Caco-2 (cell line): Measurements from ENCODE around the gene RAB11FIP4. TPM values are rescaled to one million over a fixed set of nuclear protein-coding genes. Genes with fewer than 3 reads are reported as not detected.
A peak's percentile ranks its signal among the peaks of the same experiment; 100 is the strongest.

Experiments used
- BruUV-seq: library from RNA; stranded (reverse); fragments of 400-500 nt; replicated peaks from 2 replicates; lab custom pipeline; 2021; lab: Mats Ljungman, UMichigan
- CTCF ChIA-PET: fragments of 300-600 bp; sonication (Branson Sonifier 250); formaldehyde crosslinking; loops from one replicate; lab custom pipeline; 2022; ENCODE audit warnings: antibody characterized with exemption; lab: Charles Lee
- POLR2A ChIA-PET: fragments of 300-600 bp; sonication (Branson Sonifier 250); formaldehyde crosslinking; loops from one replicate; lab custom pipeline; 2022; ENCODE audit warnings: antibody characterized with exemption; lab: Charles Lee
- DNase-seq, 2 experiments: peaks; one replicate each; pipeline versions ENCODE4 v3.0.0 to v3.0.0-alpha.2; 2020 to 2022
- H3K27me3 ChIP-seq: replicated peaks from 2 replicates; pipeline ENCODE4 v1.6.0; 2011; ENCODE audit warnings: low read length; ENCODE audit not compliant: control insufficient read depth, insufficient read depth
- H3K36me3 ChIP-seq: 2 replicates; pipeline ENCODE4 v1.5.1; 2011; ENCODE audit warnings: low read length; ENCODE audit not compliant: control insufficient read depth, insufficient read depth
- H3K4me1 ChIP-seq: fragments of 250-450 bp; sonication (Bioruptor Pico); 2 replicates; pipeline ENCODE4 v1.5.1; 2020; ENCODE audit warnings: mild to moderate bottlenecking
- H3K4me3 ChIP-seq: 2 replicates; pipeline ENCODE4 v1.5.1; 2011; ENCODE audit warnings: low read depth, mild to moderate bottlenecking, control low read depth, low read length
- H3K9me3 ChIP-seq: fragments of 250-450 bp; sonication (Bioruptor Pico); 2 replicates; pipeline ENCODE4 v1.5.1; 2020; ENCODE audit warnings: mild to moderate bottlenecking, moderate library complexity
- H3K27ac Mint-ChIP-seq: one replicate; pipeline ENCODE4 v1.8.0; 2022; ENCODE audit warnings: mixed read lengths; ENCODE audit not compliant: unreplicated experiment
- H3K27me3 Mint-ChIP-seq: one replicate; pipeline ENCODE4 v1.8.0; 2022; ENCODE audit warnings: mixed read lengths; ENCODE audit not compliant: insufficient read depth, unreplicated experiment
- H3K36me3 Mint-ChIP-seq: one replicate; pipeline ENCODE4 v1.8.0; 2022; ENCODE audit warnings: mild to moderate bottlenecking, mixed read lengths; ENCODE audit not compliant: insufficient read depth, unreplicated experiment
- H3K4me1 Mint-ChIP-seq: one replicate; pipeline ENCODE4 v1.8.0; 2022; ENCODE audit warnings: low read depth, mixed read lengths; ENCODE audit not compliant: unreplicated experiment
- H3K4me3 Mint-ChIP-seq: one replicate; pipeline ENCODE4 v1.8.0; 2022; ENCODE audit warnings: mild to moderate bottlenecking, moderate library complexity, mixed read lengths; ENCODE audit not compliant: unreplicated experiment
- H3K9me3 Mint-ChIP-seq: one replicate; pipeline ENCODE4 v1.8.0; 2022; ENCODE audit warnings: mixed read lengths; ENCODE audit not compliant: unreplicated experiment
- CTCF ChIP-seq, 2 experiments: fragments of 200-600 bp in 1 of 2; IDR thresholded peaks; 1 replicate in 1 of 2; 2 replicates in 1 of 2; pipeline versions ENCODE4 v1.5.1 to v1.8.0; 2011 to 2022; ENCODE audit warnings: antibody characterized with exemption in 1 of 2, control low read depth in 1 of 2, inconsistent platforms in 1 of 2, low read depth in 1 of 2, low read length in 1 of 2, mild to moderate bottlenecking in 1 of 2, moderate library complexity in 1 of 2; ENCODE audit not compliant: insufficient read depth in 1 of 2, severe bottlenecking in 1 of 2, unreplicated experiment in 1 of 2
- intact Hi-C: fragments of 100-400 bp; cut with micrococcal nuclease; formaldehyde crosslinking; loops from one replicate; pipeline ENCODE4 v1.10.0; 2022; ENCODE audit not compliant: unreplicated experiment
- total RNA-seq: library from RNA; stranded (reverse); gene quantifications from 2 replicates; pipeline ENCODE4 v1.2.3, GENCODE V29; 2022

RAB11FIP4 gene
- total RNA-seq, 1 experiment from 2014 or later, result 90.3 TPM

- POLR2A ChIA-PET, result no interaction called here
These were observed 57.1 kb downstream of the RAB11FIP4 start for GRCh38 chr17:31448467-31449077.

DNA sequence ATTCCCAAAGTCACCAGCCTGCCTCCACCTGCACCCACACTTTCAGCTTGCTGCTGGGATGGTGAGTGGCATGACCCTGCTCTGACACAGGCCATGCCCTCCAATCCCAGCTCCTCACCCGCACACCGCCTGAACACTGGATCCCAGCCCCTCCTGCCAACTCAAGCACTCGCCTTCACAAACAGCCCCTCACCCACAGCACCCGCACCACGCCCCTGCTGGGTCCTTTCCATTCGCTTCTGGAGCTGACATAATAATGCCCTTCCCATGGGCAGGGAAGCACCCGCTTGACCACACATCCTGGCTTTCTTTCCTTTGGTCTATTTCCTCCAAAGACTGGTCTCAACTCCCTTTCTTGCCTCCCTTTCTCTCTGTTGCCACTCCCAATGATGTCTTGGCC is 57.6 kb downstream of the RAB11FIP4 start:
- H3K9me3 ChIP-seq, result no peaks in the 10 kb centered on the region
- CTCF ChIA-PET, result interaction anchor here (0.8 to 1.1 kb wide), 2 partner anchors 60 to 68 kb away, joined by 3 to 4 read pairs; no protein-coding TSS in a partner anchor
- no peak for DNase-seq
- TF ChIP-seq CTCF (IDR thresholded peaks at IDR 0.05; ENCODE audit: insufficient read depth in 1 of 2, low read depth in 1 of 2, low read length in 1 of 2, severe bottlenecking in 1 of 2, unreplicated experiment in 1 of 2), result no peak
- H3K4me3 Mint-ChIP-seq, result no peak overlapping the region
- H3K9me3 Mint-ChIP-seq, result no peaks in the 10 kb centered on the region
- peaks cover 30% of the 10 kb centered on the region for H3K4me1 ChIP-seq
- no peaks in the 10 kb centered on the region for H3K27me3 ChIP-seq
- intact Hi-C loops, result no loop called here
- H3K36me3 ChIP-seq, result no peaks in the 10 kb centered on the region
- POLR2A ChIA-PET, result no interaction called here
- H3K4me3 ChIP-seq, result no peak overlapping the region
- no peaks in the 10 kb centered on the region for H3K36me3 Mint-ChIP-seq
- H3K4me1 Mint-ChIP-seq, result peaks cover 24% of the 10 kb centered on the region
- no TSS peak for BruUV-seq
- peak overlapping the region; percentile 12 for H3K27ac Mint-ChIP-seq
- H3K27me3 Mint-ChIP-seq, result no peaks in the 10 kb centered on the region

More at GRCh38 chr17:31448467-31449077, 57.1 kb downstream of the RAB11FIP4 start:
- H3K9me3 Mint-ChIP-seq, result no peaks in the 10 kb centered on the region
- Histone ChIP-seq H3K36me3 (no peaks in the 10 kb centered on the region), H3K4me1 (peaks cover 27% of the 10 kb centered on the region), H3K27me3 (no peaks in the 10 kb centered on the region), H3K9me3 (no peaks in the 10 kb centered on the region), H3K4me3 (no peak overlapping the region)
- no peaks in the 10 kb centered on the region for H3K36me3 Mint-ChIP-seq
- peak overlapping the region; percentile 12 for H3K27ac Mint-ChIP-seq
- no peak for DNase-seq
- no TSS peak for BruUV-seq
- intact Hi-C loops, result no loop called here
- peaks cover 24% of the 10 kb centered on the region for H3K4me1 Mint-ChIP-seq
- TF ChIP-seq CTCF (IDR thresholded peaks at IDR 0.05; ENCODE audit: insufficient read depth in 1 of 2, low read depth in 1 of 2, low read length in 1 of 2, severe bottlenecking in 1 of 2, unreplicated experiment in 1 of 2), result no peak
- no peak overlapping the region for H3K4me3 Mint-ChIP-seq
- CTCF ChIA-PET, result interaction anchor here (0.6 to 1.1 kb wide), 2 partner anchors 59 to 97 kb away, joined by 3 to 4 read pairs; no protein-coding TSS in a partner anchor
- no peaks in the 10 kb centered on the region for H3K27me3 Mint-ChIP-seq

DNA sequence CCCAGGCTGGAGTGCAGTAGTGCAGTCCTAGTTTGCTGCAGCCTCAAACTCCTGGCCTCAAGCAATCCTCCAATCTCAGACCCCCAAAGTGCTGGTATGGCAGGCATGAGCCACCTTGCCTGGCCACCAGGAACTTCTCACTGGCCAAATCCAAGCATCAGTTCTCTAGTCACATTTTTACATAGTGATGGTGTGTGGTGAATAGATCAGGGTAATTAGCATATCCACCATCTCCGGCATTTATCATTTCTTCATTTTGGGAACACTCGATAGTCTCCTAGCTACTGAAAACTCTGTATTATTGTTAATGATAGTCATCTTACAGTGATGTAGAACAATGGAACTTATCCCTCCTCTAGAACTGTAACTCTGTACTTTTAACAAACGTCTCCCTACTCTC is 58.3 kb downstream of the RAB11FIP4 start:
- no peaks in the 10 kb centered on the region for H3K9me3 ChIP-seq
- H3K4me1 ChIP-seq, result peaks cover 36% of the 10 kb centered on the region
- H3K4me3 Mint-ChIP-seq, result no peak overlapping the region
- DNase-seq, result no peak
- CTCF ChIA-PET, result interaction anchor here (0.8 kb wide), 1 partner anchor 68 kb away, joined by 4 read pairs; no protein-coding TSS in a partner anchor
- H3K9me3 Mint-ChIP-seq, result no peaks in the 10 kb centered on the region
- intact Hi-C loops, result no loop called here
- no peaks in the 10 kb centered on the region for H3K36me3 ChIP-seq
- H3K4me3 ChIP-seq, result no peak overlapping the region
- POLR2A ChIA-PET, result no interaction called here
- TF ChIP-seq CTCF (IDR thresholded peaks at IDR 0.05; ENCODE audit: insufficient read depth in 1 of 2, low read depth in 1 of 2, low read length in 1 of 2, severe bottlenecking in 1 of 2, unreplicated experiment in 1 of 2), result no peak
- H3K27me3 ChIP-seq, result no peaks in the 10 kb centered on the region
- H3K27ac Mint-ChIP-seq, result peak overlapping the region; percentile 12
- peaks cover 24% of the 10 kb centered on the region for H3K4me1 Mint-ChIP-seq
- H3K36me3 Mint-ChIP-seq, result no peaks in the 10 kb centered on the region
- H3K27me3 Mint-ChIP-seq, result no peaks in the 10 kb centered on the region
- BruUV-seq, result no TSS peak
